Keratinocyte (primary cell): Measurements from ENCODE around the gene CPNE1. TPM values are rescaled to one million over a fixed set of nuclear protein-coding genes. Genes with fewer than 3 reads are reported as not detected.

Experiments used
- DNase-seq: peaks from one replicate; pipeline ENCODE4 v3.0.0-alpha.2; 2011; ENCODE audit warnings: low read depth, missing footprints, low spot score
- FAIRE-seq: peaks from 2 replicates; lab custom pipeline; 2011; peaks lifted over from hg19 to GRCh38; lab: Jason Lieb, UNC
- H2AFZ ChIP-seq: 2 replicates; pipeline ENCODE4 v1.6.0; 2012; ENCODE audit warnings: low read length, control low read depth, inconsistent platforms; ENCODE audit not compliant: control insufficient read depth
- H3K27ac ChIP-seq: 2 replicates; pipeline ENCODE4 v1.5.1; 2011; ENCODE audit warnings: low read length; ENCODE audit not compliant: control insufficient read depth, insufficient read depth
- H3K27me3 ChIP-seq: 3 replicates; pipeline ENCODE4 v1.6.0; 2011; ENCODE audit warnings: low read length; ENCODE audit not compliant: control insufficient read depth, insufficient read depth; ENCODE audit errors: extremely low read depth
- H3K36me3 ChIP-seq, 2 experiments: 2 replicates in 1 of 2; 3 replicates in 1 of 2; pipeline ENCODE4 v1.5.1; 2011; ENCODE audit warnings: low read length in 2 of 2, mild to moderate bottlenecking in 1 of 2; ENCODE audit not compliant: control insufficient read depth in 2 of 2, insufficient read depth in 2 of 2; ENCODE audit errors: extremely low read depth in 1 of 2
- H3K4me1 ChIP-seq: 3 replicates; pipeline ENCODE4 v1.5.1; 2011; ENCODE audit warnings: low read length; ENCODE audit not compliant: control insufficient read depth, insufficient read depth; ENCODE audit errors: extremely low read depth
- H3K4me2 ChIP-seq: 3 replicates; pipeline ENCODE4 v1.6.0; 2011; ENCODE audit warnings: low read depth, low read length; ENCODE audit not compliant: control insufficient read depth, insufficient read depth; ENCODE audit errors: extremely low read depth
- H3K4me3 ChIP-seq, 3 experiments: fragments of 200-600 bp in 1 of 3; sonication (generic) in 1 of 3; 2 replicates in 2 of 3; 3 replicates in 1 of 3; pipeline ENCODE4 v1.5.1; 2011 to 2016; ENCODE audit warnings: low read length in 3 of 3, mild to moderate bottlenecking in 3 of 3, control low read depth in 2 of 3, inconsistent platforms in 1 of 3, low read depth in 1 of 3, mixed read lengths in 1 of 3, mixed run types in 1 of 3, moderate library complexity in 1 of 3; ENCODE audit not compliant: control insufficient read depth in 2 of 3, insufficient read depth in 2 of 3; ENCODE audit errors: extremely low read depth in 1 of 3
- H3K79me2 ChIP-seq: 2 replicates; pipeline ENCODE4 v1.6.0; 2012; ENCODE audit warnings: low read length; ENCODE audit not compliant: control insufficient read depth, insufficient read depth
- H3K9ac ChIP-seq: 3 replicates; pipeline ENCODE4 v1.6.0; 2011; ENCODE audit warnings: low read length; ENCODE audit not compliant: control insufficient read depth, insufficient read depth; ENCODE audit errors: extremely low read depth
- H3K9me1 ChIP-seq: 3 replicates; pipeline ENCODE4 v1.6.0; 2011; ENCODE audit warnings: low read length; ENCODE audit not compliant: control insufficient read depth, insufficient read depth; ENCODE audit errors: extremely low read depth
- H3K9me3 ChIP-seq: 2 replicates; pipeline ENCODE4 v1.5.1; 2012; ENCODE audit warnings: low read depth, low read length; ENCODE audit not compliant: control insufficient read depth
- H4K20me1 ChIP-seq: 3 replicates; pipeline ENCODE4 v1.6.0; 2011; ENCODE audit warnings: low read length; ENCODE audit not compliant: control insufficient read depth, insufficient read depth; ENCODE audit errors: extremely low read depth
- EZH2 ChIP-seq: IDR thresholded peaks from one replicate; pipeline ENCODE4 v1.6.1; 2012; ENCODE audit warnings: inconsistent platforms, mild to moderate bottlenecking, low read length, moderate library complexity
- dilution Hi-C: fragments of 300-500 bp; cut with MboI; formaldehyde crosslinking; loops from one replicate; pipeline ENCODE4 v1.7.0; 2020; ENCODE audit warnings: low sequenced_read_pairs; ENCODE audit not compliant: extremely low pct_ligation_motif_present
- polyA plus RNA-seq, 5 experiments: library from polyadenylated mRNA; depleted of rRNA in 3 of 5; stranded (reverse) in 3 of 5; stranded (forward) in 1 of 5; unstranded in 1 of 5; fragments of >200 nt; gene quantifications; 1 replicate in 1 of 5; 2 replicates in 3 of 5; 3 replicates in 1 of 5; pipeline versions ENCODE4 v1.2.1 to v1.2.3, GENCODE V29; 2011 to 2012; ENCODE audit warnings: missing spikeins in 2 of 5, low read depth in 1 of 5, low replicate concordance in 1 of 5
- TF ChIP-seq, protein P1 (sequence below), 3 experiments: IDR thresholded peaks in 1 of 3; conservative IDR thresholded peaks in 1 of 3; optimal IDR thresholded peaks in 1 of 3; 2 replicates in 2 of 3; 3 replicates in 1 of 3; pipeline versions ENCODE3 to v1.5.1; 2011; ENCODE audit warnings: low read length in 3 of 3, mild to moderate bottlenecking in 3 of 3, moderate library complexity in 2 of 3, control low read depth in 1 of 3, inconsistent platforms in 1 of 3; ENCODE audit not compliant: insufficient read depth in 2 of 3; ENCODE audit errors: extremely low read depth in 1 of 3

CPNE1 gene
- polyA plus RNA-seq, 1 donor (not counting 4 experiments of a cell fraction or from before 2014, with no cell fraction given): 111 TPM

DNA sequence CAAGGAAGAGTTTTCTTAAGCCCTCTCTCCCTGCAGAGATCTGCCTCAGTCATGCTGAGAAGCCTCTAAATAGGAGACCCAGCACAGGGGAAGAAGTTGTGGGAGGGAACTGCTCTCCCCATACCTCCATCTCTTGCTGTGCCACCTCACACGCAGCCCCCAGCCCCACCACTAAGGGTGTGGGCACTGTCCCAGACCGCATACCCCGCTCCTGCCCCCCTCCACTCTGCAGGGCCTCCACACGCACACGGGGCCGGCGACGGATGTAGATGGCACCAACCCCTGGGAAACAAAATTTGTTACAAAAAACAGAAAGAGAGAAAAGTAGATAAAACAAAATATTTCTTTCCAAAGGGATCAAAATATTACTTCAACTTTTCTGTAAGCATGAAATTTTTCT lies 10.2 kb upstream of the CPNE1 start:
- H3K4me2 ChIP-seq: no peak overlapping the region
- DNase-seq (no peak), FAIRE-seq (no peak)
- H3K79me2 ChIP-seq: no peaks in the 10 kb centered on the region
- H3K27me3 ChIP-seq: no peaks in the 10 kb centered on the region
- no peaks in the 10 kb centered on the region for H4K20me1 ChIP-seq
- H2AFZ ChIP-seq: no peak overlapping the region
- no peaks in the 10 kb centered on the region for H3K9me3 ChIP-seq
- H3K9me1 ChIP-seq: no peaks in the 10 kb centered on the region
- no peaks in the 10 kb centered on the region for H3K4me1 ChIP-seq
- dilution Hi-C loops: no loop called here
- no peak overlapping the region for H3K9ac ChIP-seq
- TF ChIP-seq, protein P1, sequence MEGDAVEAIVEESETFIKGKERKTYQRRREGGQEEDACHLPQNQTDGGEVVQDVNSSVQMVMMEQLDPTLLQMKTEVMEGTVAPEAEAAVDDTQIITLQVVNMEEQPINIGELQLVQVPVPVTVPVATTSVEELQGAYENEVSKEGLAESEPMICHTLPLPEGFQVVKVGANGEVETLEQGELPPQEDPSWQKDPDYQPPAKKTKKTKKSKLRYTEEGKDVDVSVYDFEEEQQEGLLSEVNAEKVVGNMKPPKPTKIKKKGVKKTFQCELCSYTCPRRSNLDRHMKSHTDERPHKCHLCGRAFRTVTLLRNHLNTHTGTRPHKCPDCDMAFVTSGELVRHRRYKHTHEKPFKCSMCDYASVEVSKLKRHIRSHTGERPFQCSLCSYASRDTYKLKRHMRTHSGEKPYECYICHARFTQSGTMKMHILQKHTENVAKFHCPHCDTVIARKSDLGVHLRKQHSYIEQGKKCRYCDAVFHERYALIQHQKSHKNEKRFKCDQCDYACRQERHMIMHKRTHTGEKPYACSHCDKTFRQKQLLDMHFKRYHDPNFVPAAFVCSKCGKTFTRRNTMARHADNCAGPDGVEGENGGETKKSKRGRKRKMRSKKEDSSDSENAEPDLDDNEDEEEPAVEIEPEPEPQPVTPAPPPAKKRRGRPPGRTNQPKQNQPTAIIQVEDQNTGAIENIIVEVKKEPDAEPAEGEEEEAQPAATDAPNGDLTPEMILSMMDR (optimal IDR thresholded peaks at IDR 0.05 in 1 of 3, IDR thresholded peaks at IDR 0.05 in 1 of 3, conservative IDR thresholded peaks at IDR 0.05 in 1 of 3; ENCODE audit: extremely low read depth in 1 of 3, insufficient read depth in 2 of 3, low read length in 3 of 3): no peak
- no peak for TF ChIP-seq EZH2
- H3K36me3 ChIP-seq: peaks cover 14 to 23% of the 10 kb centered on the region in 2 experiments
- no peak overlapping the region for H3K4me3 ChIP-seq
- H3K27ac ChIP-seq: no peak overlapping the region

DNA sequence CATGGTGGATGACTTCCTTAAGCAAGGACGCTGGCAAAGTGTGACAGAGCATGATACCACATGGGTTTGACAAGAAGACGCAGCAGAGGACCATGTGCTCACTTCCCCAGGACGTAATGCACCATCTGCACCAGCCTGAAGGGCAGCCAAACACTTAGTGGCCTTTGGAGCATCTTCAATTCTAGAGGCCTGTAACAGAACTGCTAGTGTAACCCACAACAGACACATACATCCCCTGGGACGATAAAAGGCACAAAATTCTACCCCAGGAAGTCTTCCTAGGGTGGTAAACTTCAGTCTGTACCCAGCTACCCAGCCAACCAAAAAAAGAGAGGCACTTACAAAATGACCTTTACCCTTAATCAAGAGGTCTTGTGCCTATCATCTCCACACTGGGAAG lies 9.2 kb upstream of the CPNE1 start:
- FAIRE-seq: no peak

More for the DNA sequence above, 9.2 kb upstream of the CPNE1 start:
- no peak for DNase-seq
- dilution Hi-C loops: no loop called here
- Histone ChIP-seq H3K9me3 (no peaks in the 10 kb centered on the region), H3K27ac (no peak overlapping the region), H3K9me1 (no peaks in the 10 kb centered on the region), H3K4me1 (no peaks in the 10 kb centered on the region), H3K9ac (no peak overlapping the region), H3K4me2 (no peak overlapping the region), H3K4me3 (no peak overlapping the region), H4K20me1 (no peaks in the 10 kb centered on the region), H2AFZ (no peak overlapping the region), H3K79me2 (no peaks in the 10 kb centered on the region), H3K36me3 (peaks cover 22 to 27% of the 10 kb centered on the region in 2 experiments), H3K27me3 (no peaks in the 10 kb centered on the region)
- TF ChIP-seq, protein P1 (optimal IDR thresholded peaks at IDR 0.05 in 1 of 3, IDR thresholded peaks at IDR 0.05 in 1 of 3, conservative IDR thresholded peaks at IDR 0.05 in 1 of 3; ENCODE audit: extremely low read depth in 1 of 3, insufficient read depth in 2 of 3, low read length in 3 of 3): no peak
